Vagina (tissue), 2 donors: ENCODE measurements around the gene NINL. TPM values are rescaled to one million over a fixed set of nuclear protein-coding genes. Genes with fewer than 3 reads are reported as not detected.

Source experiments
- DNase-seq, 2 donors: peaks; one replicate each; pipeline ENCODE4 v3.0.0-alpha.2; 2017; ENCODE audit errors: extremely low spot score in 2 of 2
- H3K27ac ChIP-seq: fragments of 200-600 bp; sonication (generic); one replicate; pipeline ENCODE4 v1.5.1; 2019
- H3K27me3 ChIP-seq: fragments of 200-600 bp; sonication (generic); one replicate; pipeline ENCODE4 v1.5.1; 2019
- H3K36me3 ChIP-seq, 2 donors: fragments of 200-600 bp; sonication (generic); one replicate each; pipeline ENCODE4 v1.5.1; 2017 to 2019
- H3K4me1 ChIP-seq: fragments of 200-600 bp; sonication (generic); one replicate; pipeline ENCODE4 v1.5.1; 2019
- H3K4me3 ChIP-seq, 2 donors: fragments of 200-600 bp; sonication (generic); 1 replicate in 1 of 2; 2 replicates in 1 of 2; pipeline ENCODE4 v1.5.1; 2016 to 2019
- H3K9me3 ChIP-seq: fragments of 200-600 bp; sonication (generic); one replicate; pipeline ENCODE4 v1.5.1; 2019
- POLR2A ChIP-seq, 2 donors: fragments of 450-650 bp; IDR thresholded peaks; one replicate each; pipeline ENCODE4 v1.6.1; 2017; ENCODE audit warnings: antibody characterized with exemption in 2 of 2, mild to moderate bottlenecking in 2 of 2, moderate library complexity in 2 of 2
- POLR2AphosphoS5 ChIP-seq, 2 donors: sonication (generic); formaldehyde crosslinking; IDR thresholded peaks; one replicate each; pipeline ENCODE4 v1.9.0; 2017; ENCODE audit warnings: antibody characterized with exemption in 2 of 2, mild to moderate bottlenecking in 2 of 2, low read depth in 1 of 2; ENCODE audit not compliant: insufficient read depth in 1 of 2
- intact Hi-C: fragments of 100-400 bp; cut with DNase I; formaldehyde crosslinking; loops from one replicate; pipeline ENCODE4 v1.15.1; 2023
- small RNA-seq: library from RNA; depleted of rRNA; stranded (forward); fragments of <200 nt; gene quantifications from one replicate; pipeline ENCODE3, GENCODE V24; 2016
- total RNA-seq: library from RNA; depleted of rRNA; stranded (reverse); fragments of >200 nt; gene quantifications from one replicate; pipeline ENCODE4 v1.2.3, GENCODE V29; 2016
- TF ChIP-seq, protein P1 (sequence below), 3 experiments: fragments of 450-650 bp in 2 of 3; fragments of 200-600 bp in 1 of 3; sonication (generic) in 1 of 3; IDR thresholded peaks; one replicate each; pipeline ENCODE4 v1.5.1; 2017 to 2019; ENCODE audit warnings: antibody characterized with exemption in 3 of 3, mild to moderate bottlenecking in 2 of 3, moderate library complexity in 2 of 3

Gene NINL
- total RNA-seq, 1 donor from 2014 or later = 11.5 TPM

- no peaks in the 10 kb centered on the region for H3K36me3 ChIP-seq
- intact Hi-C loops = no loop called here
- H3K4me1 ChIP-seq = peaks cover 12% of the 10 kb centered on the region
- H3K27me3 ChIP-seq = no peaks in the 10 kb centered on the region
- no peak overlapping the region for H3K4me3 ChIP-seq
- TF ChIP-seq, protein P1, sequence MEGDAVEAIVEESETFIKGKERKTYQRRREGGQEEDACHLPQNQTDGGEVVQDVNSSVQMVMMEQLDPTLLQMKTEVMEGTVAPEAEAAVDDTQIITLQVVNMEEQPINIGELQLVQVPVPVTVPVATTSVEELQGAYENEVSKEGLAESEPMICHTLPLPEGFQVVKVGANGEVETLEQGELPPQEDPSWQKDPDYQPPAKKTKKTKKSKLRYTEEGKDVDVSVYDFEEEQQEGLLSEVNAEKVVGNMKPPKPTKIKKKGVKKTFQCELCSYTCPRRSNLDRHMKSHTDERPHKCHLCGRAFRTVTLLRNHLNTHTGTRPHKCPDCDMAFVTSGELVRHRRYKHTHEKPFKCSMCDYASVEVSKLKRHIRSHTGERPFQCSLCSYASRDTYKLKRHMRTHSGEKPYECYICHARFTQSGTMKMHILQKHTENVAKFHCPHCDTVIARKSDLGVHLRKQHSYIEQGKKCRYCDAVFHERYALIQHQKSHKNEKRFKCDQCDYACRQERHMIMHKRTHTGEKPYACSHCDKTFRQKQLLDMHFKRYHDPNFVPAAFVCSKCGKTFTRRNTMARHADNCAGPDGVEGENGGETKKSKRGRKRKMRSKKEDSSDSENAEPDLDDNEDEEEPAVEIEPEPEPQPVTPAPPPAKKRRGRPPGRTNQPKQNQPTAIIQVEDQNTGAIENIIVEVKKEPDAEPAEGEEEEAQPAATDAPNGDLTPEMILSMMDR (IDR thresholded peaks at IDR 0.05) = no peak
- no peak for TF ChIP-seq POLR2A (IDR thresholded peaks at IDR 0.05)
- TF ChIP-seq POLR2AphosphoS5 (IDR thresholded peaks at IDR 0.05; ENCODE audit: insufficient read depth in 1 of 2, low read depth in 1 of 2) = no peak
- H3K9me3 ChIP-seq = no peaks in the 10 kb centered on the region
- peak in 1 of 2 donors; percentile 43 for DNase-seq
- H3K27ac ChIP-seq = no peak overlapping the region
These were observed 176.4 kb downstream of the NINL start for GRCh38 chr20:25408890-25409289.

DNA sequence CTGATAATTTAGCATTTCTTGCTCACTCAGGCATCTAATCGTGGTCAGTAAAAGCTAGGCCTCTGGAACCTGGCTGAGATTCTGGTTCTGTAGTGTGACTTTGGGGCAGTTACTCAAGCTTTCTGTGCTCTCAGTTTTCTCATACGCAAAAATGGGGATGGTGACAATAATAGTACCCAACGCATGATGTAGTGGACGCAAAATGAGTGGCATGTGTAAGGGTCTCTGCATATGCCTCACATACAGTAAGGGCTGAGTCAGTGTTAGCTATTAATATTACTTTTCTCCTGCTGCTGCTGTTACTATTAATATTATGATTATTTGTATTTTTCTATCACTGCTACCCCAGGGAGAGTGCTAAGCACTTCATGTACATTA, 177.2 kb downstream of the NINL start:
- H3K4me3 ChIP-seq = peak overlapping the region; percentile 50 to 69
- intact Hi-C loops = no loop called here
- H3K9me3 ChIP-seq = no peaks in the 10 kb centered on the region
- TF ChIP-seq, protein P1 (IDR thresholded peaks at IDR 0.05) = no peak
- TF ChIP-seq POLR2AphosphoS5 (IDR thresholded peaks at IDR 0.05; ENCODE audit: insufficient read depth in 1 of 2, low read depth in 1 of 2) (no peak), POLR2A (IDR thresholded peaks at IDR 0.05) (no peak)
- no peaks in the 10 kb centered on the region for H3K36me3 ChIP-seq
- H3K27ac ChIP-seq = peak overlapping the region; percentile 21
- peak in 1 of 2 donors; percentile 19 for DNase-seq
- H3K4me1 ChIP-seq = peaks cover 12% of the 10 kb centered on the region
- H3K27me3 ChIP-seq = no peaks in the 10 kb centered on the region

GRCh38 chr20:25407311-25408169, 177.8 kb downstream of the NINL start, which contains the start of gene GINS1:
TSS of gene GINS1 (plus strand) at chr20:25407673. CDS start at chr20:25407821, 148 bp downstream.
- H3K27ac ChIP-seq = peak within 1 kb of the TSS; percentile 21

More at GRCh38 chr20:25407311-25408169, 177.8 kb downstream of the NINL start, which contains the start of gene GINS1:
- no peak for DNase-seq
- Histone ChIP-seq H3K36me3 (no peaks in the 10 kb centered on the region), H3K27me3 (no peaks in the 10 kb centered on the region), H3K9me3 (peaks cover 4% of the 10 kb centered on the region), H3K4me3 (peak within 1 kb of the TSS; percentile 50 to 69), H3K4me1 (peaks cover 12% of the 10 kb centered on the region)
- TF ChIP-seq POLR2AphosphoS5 (IDR thresholded peaks at IDR 0.05; ENCODE audit: insufficient read depth in 1 of 2, low read depth in 1 of 2) (peak; percentile 65 to 85), POLR2A (IDR thresholded peaks at IDR 0.05) (no peak)
- intact Hi-C loops = no loop called here

Small RNAs within 50 kb of the gene (small RNA-seq; reads per million reads assigned to genes)
- gene RNU6ATAC17P = not detected

Other genes starting within 250 kb of the NINL start
- gene ABHD12, start 194.7 kb downstream of the NINL start, total RNA-seq = 36.6 TPM
- gene GINS1, start 177.9 kb downstream of the NINL start, total RNA-seq = 2.0 TPM
- gene NANP, start 38.5 kb upstream of the NINL start, total RNA-seq = 3.7 TPM
- 20.1 TPM for gene ZNF337, start 111.3 kb upstream of the NINL start, total RNA-seq